Activated T-helper 1 cell treated with anti-CD3 and anti-CD28 coated beads, Interleukin-12 subunit alpha, Interleukin-12 subunit beta, Interleukin-2, Interleukin-4 antibody, amounts not matched to agents 30 ng/mL and 10 ng/mL and 1 ng/mL, durations not matched to agents 14 hours and 24 hours and 36 hours (primary cell): ENCODE data around the gene BCAP31. TPM values are rescaled to one million over a fixed set of nuclear protein-coding genes. Genes with fewer than 3 reads are reported as not detected.
"Not testable (repeated sequence)": the region's sequence is repeated elsewhere in the genome, so short reads cannot be mapped to it uniquely, and the experiment has no call there.

ENCODE experiments used
- DNase-seq: peaks from one replicate; pipeline ENCODE4 v3.0.0; 2021; ENCODE audit warnings: low spot score
- H3K27ac Mint-ChIP-seq: one replicate; pipeline ENCODE4 v1.8.0; 2021; ENCODE audit warnings: mild to moderate bottlenecking, mixed read lengths
- H3K27me3 Mint-ChIP-seq: one replicate; pipeline ENCODE4 v1.8.0; 2022; ENCODE audit warnings: mild to moderate bottlenecking, moderate library complexity, mixed read lengths; ENCODE audit not compliant: insufficient read depth
- H3K36me3 Mint-ChIP-seq: one replicate; pipeline ENCODE4 v1.8.0; 2021; ENCODE audit warnings: low read depth, mixed read lengths
- H3K4me1 Mint-ChIP-seq: one replicate; pipeline ENCODE4 v1.8.0; 2021; ENCODE audit warnings: low read depth, mixed read lengths
- H3K4me3 Mint-ChIP-seq: one replicate; pipeline ENCODE4 v1.8.0; 2021; ENCODE audit warnings: mild to moderate bottlenecking, moderate library complexity, mixed read lengths
- H3K9me3 Mint-ChIP-seq: one replicate; pipeline ENCODE4 v1.8.0; 2021; ENCODE audit warnings: mixed read lengths
- intact Hi-C: fragments of 100-400 bp; cut with micrococcal nuclease; formaldehyde crosslinking; loops from one replicate; pipeline ENCODE4 v1.15.1; 2024
- total RNA-seq: library from RNA; stranded (reverse); gene quantifications from 2 replicates; pipeline ENCODE4 v1.2.3, GENCODE V29; 2022

BCAP31 gene
- total RNA-seq, 1 donor from 2014 or later, result 156 TPM

DNA sequence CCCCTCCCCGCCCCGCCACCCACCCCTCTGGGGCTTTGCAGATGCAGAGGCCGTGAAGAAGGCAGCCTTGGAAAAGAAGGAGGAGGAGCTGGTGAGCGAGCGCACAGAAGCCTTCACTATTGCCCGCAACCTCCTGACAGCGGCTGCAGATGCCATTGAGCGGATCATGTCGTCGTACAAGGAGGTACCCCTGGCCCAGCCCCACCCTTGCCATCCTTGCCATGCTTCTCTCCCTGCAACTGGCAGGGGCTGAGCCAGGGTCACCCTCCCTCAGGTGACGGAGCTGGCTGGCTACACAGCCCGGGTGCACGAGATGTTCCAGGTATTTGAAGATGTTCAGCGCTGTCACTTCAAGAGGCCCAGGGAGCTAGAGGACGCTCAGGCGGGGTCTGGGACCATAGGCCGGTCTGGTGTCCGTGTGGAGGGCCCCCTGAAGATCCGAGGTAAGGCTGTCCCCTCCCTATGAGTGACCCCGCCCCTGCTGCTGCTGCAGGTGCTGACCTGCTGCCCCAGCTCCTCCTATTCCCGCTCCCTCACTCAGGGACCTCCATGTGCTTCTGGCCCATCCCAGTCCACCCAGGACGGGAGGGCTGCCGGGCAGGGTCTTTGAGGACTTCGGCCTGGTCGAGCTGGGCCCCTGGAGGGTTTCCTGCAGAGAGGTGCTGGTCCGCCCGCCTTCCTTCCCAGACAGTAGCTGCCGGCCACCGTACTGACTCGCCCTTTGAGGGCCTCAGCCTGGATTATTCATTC is 12.1 kb upstream of the BCAP31 start:
- H3K27ac Mint-ChIP-seq, result no peak overlapping the region
- H3K36me3 Mint-ChIP-seq, result peaks cover 31% of the 10 kb centered on the region
- H3K4me1 Mint-ChIP-seq, result peaks cover 32% of the 10 kb centered on the region

DNA sequence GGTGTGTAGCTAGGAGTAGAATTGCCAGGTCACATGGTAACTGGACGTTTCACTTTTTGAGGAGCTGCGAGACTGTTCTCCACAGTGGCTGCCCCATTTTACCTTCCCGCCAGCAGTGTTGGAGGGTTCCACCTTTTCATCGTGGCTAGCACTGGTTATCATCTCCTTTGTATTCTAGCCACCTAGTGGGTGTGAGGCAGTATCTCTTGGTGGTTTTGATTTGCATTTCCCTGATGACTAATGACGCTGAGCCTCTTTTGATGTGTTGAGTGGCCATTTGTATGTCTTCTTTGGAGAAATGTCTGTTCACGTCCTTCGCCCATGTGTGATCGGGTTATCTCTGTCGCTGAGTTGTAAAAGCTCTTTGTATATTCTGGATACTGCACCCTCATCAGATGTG is 11.1 kb upstream of the BCAP31 start:
- intact Hi-C loops, result no loop called here
- H3K27me3 Mint-ChIP-seq, result no peaks in the 10 kb centered on the region
- H3K4me3 Mint-ChIP-seq, result no peak overlapping the region
- no peak overlapping the region for H3K27ac Mint-ChIP-seq
- no peak for DNase-seq
- H3K9me3 Mint-ChIP-seq, result peaks cover 8% of the 10 kb centered on the region
- peaks cover 35% of the 10 kb centered on the region for H3K36me3 Mint-ChIP-seq
- peaks cover 33% of the 10 kb centered on the region for H3K4me1 Mint-ChIP-seq

More for the DNA sequence above, 12.1 kb upstream of the BCAP31 start:
- intact Hi-C loops, result no loop called here
- DNase-seq, result no peak
- H3K9me3 Mint-ChIP-seq, result peaks cover 8% of the 10 kb centered on the region
- no peaks in the 10 kb centered on the region for H3K27me3 Mint-ChIP-seq
- H3K4me3 Mint-ChIP-seq, result no peak overlapping the region

DNA sequence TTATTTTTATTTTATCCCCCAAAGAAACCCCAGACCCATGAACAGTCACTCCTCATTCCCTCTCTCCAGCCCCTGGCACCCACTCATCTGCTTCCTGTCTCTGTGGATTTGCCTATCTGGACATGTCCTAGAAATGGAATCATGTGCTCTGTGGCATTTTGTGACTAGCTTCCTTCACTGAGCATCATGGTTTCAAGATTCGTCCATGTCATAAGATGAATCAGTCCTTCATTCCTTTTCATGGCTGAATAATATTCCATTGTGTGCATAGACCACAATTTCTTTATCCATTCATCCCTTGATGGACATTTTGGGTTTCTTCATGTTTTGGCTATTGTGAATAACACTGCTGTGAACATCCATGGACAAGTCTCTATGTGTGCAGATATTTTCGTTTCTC is 10.7 kb upstream of the BCAP31 start:
- peaks cover 30% of the 10 kb centered on the region for H3K4me1 Mint-ChIP-seq
- no peak overlapping the region for H3K27ac Mint-ChIP-seq

DNA sequence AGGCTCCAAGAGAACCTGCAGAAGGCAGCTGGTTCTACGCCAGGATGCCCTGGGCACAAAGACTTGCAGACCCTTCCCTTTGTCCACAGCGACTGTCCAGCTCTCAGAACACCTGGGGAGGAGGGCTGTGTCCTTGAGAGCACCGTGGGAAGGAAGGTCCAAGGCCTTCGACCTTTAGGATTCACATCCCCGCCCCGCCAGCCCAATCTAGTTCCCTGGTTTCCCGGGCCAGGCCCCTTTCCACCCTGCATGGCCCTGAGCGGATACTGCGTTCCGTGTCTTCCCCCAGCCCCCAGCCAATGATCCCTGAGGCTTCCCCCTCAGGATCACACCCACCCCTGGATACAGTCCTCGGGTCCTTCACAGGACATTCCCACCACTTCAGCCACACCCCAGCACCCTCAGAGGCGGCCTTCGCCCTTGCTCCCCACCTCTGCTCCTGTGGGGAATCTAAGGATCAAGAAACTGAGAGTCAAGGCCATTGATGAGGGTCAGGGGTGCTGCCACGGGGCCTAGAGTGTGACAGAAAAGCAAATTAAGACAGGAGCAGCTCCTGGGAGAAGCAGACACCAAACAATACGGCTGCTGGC is 9.6 kb upstream of the BCAP31 start:
- no peak for DNase-seq
- intact Hi-C loops, result no loop called here
- no peaks in the 10 kb centered on the region for H3K27me3 Mint-ChIP-seq
- no peak overlapping the region for H3K27ac Mint-ChIP-seq
- H3K4me1 Mint-ChIP-seq, result peaks cover 30% of the 10 kb centered on the region
- peaks cover 32% of the 10 kb centered on the region for H3K36me3 Mint-ChIP-seq
- no peak overlapping the region for H3K4me3 Mint-ChIP-seq
- H3K9me3 Mint-ChIP-seq, result peaks cover 8% of the 10 kb centered on the region

More for the DNA sequence above, 10.7 kb upstream of the BCAP31 start:
- intact Hi-C loops, result no loop called here
- Mint-ChIP-seq H3K27me3 (no peaks in the 10 kb centered on the region), H3K9me3 (peaks cover 8% of the 10 kb centered on the region), H3K36me3 (peaks cover 32% of the 10 kb centered on the region), H3K4me3 (no peak overlapping the region)
- DNase-seq, result no peak

DNA sequence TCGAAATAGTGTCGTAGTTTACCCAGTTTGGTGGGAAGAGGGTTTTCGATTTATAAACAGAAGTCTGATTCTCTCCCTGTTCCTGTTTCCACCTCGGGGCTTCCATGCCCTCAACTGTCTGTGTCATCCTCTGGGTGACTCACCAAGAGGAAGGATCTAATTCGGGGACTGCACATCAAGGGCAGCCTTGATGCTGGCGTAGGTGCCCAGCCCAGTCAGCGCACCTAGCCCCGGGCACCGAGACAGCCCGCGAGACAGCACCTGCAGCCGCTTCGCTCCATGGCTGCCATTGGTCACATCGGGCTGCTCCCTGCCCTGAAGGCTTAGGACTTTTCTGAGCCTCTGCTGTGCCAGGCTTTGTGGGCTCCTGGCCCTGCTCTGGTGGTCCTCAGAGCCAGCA is 8.2 kb upstream of the BCAP31 start:
- Mint-ChIP-seq H3K27ac (no peak overlapping the region), H3K27me3 (no peaks in the 10 kb centered on the region), H3K36me3 (peaks cover 32% of the 10 kb centered on the region), H3K4me1 (peaks cover 30% of the 10 kb centered on the region), H3K9me3 (peaks cover 8% of the 10 kb centered on the region), H3K4me3 (no peak overlapping the region)
- intact Hi-C loops, result no loop called here
- no peak for DNase-seq

DNA sequence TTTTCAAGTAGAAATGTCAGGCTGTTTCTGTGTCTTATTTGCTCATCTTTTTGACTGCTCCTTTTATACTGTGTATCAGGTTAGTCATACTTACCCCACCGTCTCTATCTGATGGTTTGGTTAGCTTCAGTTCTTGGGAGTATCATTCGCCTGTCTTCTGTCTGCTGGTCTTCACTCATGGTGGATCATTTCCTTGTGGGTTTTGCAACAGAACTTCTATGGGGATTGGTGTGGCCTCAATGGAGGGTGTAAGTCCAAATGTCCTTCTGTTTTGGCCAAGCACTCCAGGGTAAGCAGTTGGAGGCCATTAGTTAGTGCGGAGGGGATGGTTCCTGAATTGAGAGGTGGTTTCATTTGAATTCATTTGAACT is 7.6 kb upstream of the BCAP31 start:
- Mint-ChIP-seq H3K9me3 (peaks cover 8% of the 10 kb centered on the region), H3K4me1 (peaks cover 34% of the 10 kb centered on the region), H3K27me3 (no peaks in the 10 kb centered on the region), H3K36me3 (peaks cover 32% of the 10 kb centered on the region), H3K27ac (peak overlapping the region; percentile 40), H3K4me3 (no peak overlapping the region)
- DNase-seq, result no peak
- intact Hi-C loops, result no loop called here

DNA sequence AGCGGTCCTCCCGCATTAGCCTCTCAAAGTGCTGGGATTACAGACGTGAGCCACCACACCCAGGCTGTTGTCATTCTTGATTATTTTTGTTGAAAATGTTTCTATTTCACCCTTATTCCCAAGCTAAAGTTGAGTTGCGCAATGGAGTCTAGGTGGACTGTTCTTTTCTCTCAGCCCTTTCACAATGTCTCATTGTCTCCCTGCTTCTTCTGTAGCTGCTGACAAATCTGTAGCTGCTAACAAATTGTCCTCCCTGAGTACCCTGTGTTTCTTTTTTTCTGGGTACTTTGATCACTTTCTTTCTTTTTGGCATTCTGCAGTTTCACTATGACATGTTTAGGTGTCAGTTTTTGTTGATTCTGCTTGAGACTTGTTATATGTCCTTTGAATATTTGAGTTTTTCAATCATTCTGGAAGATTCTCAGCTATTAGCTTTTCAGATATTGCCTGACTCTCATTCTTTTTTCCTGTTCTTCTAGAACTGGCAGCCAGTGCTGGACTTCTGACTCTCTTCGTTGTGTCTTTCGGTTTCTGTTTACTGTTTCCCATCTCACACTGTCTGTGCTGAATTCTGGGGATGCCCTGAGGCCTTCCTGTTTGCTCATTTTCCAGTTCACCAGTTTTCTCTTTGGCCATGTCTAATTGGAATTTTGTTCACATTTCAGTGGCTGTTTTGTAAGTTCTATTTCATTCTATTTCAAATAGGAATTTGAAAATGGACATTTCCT is 7.1 kb upstream of the BCAP31 start:
- H3K4me3 Mint-ChIP-seq, result no peak overlapping the region
- peaks cover 31% of the 10 kb centered on the region for H3K36me3 Mint-ChIP-seq
- peak overlapping the region; percentile 61 for H3K27ac Mint-ChIP-seq
- intact Hi-C loops, result no loop called here
- no peaks in the 10 kb centered on the region for H3K27me3 Mint-ChIP-seq
- H3K9me3 Mint-ChIP-seq, result peaks cover 8% of the 10 kb centered on the region
- DNase-seq, result no peak
- peaks cover 35% of the 10 kb centered on the region for H3K4me1 Mint-ChIP-seq

DNA sequence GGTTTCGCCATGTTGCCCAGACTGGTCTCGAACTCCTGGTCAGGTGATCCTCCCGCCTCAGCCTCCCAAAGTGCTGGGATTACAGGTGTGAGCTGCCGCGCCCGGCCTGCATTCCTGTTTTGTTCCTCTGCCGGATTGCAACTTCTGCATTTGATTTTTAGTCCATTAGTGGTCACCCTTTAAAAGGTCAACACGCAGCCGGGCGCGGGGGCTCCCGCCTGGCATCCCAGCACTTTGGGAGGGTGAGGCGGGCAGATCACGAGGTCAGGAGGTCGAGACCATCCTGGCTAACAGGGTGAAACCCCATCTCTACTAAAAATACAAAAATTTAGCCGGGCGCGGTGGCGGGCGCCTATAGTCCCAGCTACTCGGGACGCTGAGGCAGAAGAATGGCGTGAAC is 5.9 kb upstream of the BCAP31 start:
- Mint-ChIP-seq H3K36me3 (peaks cover 24% of the 10 kb centered on the region), H3K4me1 (peaks cover 28% of the 10 kb centered on the region)
- H3K27ac Mint-ChIP-seq, intact Hi-C loops, H3K9me3 Mint-ChIP-seq, H3K4me3 Mint-ChIP-seq, DNase-seq, H3K27me3 Mint-ChIP-seq: not testable (repeated sequence)

DNA sequence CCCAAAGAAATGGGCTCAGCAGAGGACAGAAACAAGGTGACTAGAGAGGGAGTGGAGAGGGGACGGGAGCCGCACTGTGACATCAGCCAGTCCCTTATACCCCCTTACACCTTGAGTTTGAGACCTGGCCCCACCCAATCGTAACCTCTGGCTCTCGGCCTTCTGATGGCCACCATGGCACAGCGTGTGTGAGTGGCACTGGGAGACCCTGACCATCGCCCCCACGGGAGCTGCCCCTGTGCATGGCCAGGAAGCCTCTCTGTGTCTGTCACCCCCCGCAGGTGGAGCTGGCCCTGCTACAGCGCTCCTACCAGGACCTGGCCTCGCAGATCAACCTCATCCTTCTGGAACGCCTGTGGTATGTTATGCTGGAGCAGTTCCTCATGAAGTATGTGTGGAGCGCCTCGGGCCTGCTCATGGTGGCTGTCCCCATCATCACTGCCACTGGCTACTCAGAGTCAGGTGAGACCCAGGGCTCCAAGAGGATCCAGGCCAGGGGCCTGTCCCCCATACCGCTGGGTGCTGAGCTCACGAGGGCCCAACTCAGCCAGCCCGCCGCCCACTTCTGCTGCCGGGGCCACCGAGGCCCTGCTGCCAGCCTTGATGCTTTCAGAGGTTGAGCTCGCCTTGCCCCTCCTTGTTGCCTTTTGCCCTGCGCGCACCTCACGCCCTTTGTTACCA is 4.9 kb upstream of the BCAP31 start:
- peaks cover 24% of the 10 kb centered on the region for H3K4me1 Mint-ChIP-seq
- H3K27ac Mint-ChIP-seq, result no peak overlapping the region
- peaks cover 17% of the 10 kb centered on the region for H3K36me3 Mint-ChIP-seq
- H3K4me3 Mint-ChIP-seq, result no peak overlapping the region
- DNase-seq, result no peak
- H3K27me3 Mint-ChIP-seq, result no peaks in the 10 kb centered on the region
- peaks cover 8% of the 10 kb centered on the region for H3K9me3 Mint-ChIP-seq
- intact Hi-C loops, result loop anchor here (10.0 kb wide), 1 partner anchor 666 kb away; the partner anchor contains the start of gene RPL10

DNA sequence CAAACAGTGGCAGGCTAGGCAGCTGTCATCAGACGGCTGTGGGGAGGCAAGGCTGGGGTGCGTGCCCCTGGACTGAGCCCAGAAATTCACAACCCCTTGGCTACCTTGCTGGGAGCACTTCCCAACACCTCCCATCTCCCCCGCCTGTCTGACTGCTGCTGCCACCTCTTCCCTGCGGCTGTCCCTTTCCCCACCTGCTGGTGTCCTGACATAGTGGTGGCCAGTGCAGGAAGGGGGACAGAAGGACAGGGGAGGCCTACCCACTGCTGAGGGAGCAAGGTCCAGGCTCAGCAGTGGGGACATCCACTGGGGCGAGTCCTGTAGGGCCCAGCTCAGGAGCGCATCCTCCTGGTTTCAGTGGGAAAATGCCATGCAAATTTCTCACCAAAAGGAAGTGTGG is 3.9 kb upstream of the BCAP31 start:
- no peak overlapping the region for H3K4me3 Mint-ChIP-seq
- peaks cover 8% of the 10 kb centered on the region for H3K9me3 Mint-ChIP-seq
- no peaks in the 10 kb centered on the region for H3K27me3 Mint-ChIP-seq
- intact Hi-C loops, result loop anchor here (10.0 kb wide), 1 partner anchor 667 kb away; the partner anchor contains the start of gene RPL10
- no peak for DNase-seq
- no peak overlapping the region for H3K27ac Mint-ChIP-seq
- H3K4me1 Mint-ChIP-seq, result peaks cover 24% of the 10 kb centered on the region
- H3K36me3 Mint-ChIP-seq, result peaks cover 17% of the 10 kb centered on the region

DNA sequence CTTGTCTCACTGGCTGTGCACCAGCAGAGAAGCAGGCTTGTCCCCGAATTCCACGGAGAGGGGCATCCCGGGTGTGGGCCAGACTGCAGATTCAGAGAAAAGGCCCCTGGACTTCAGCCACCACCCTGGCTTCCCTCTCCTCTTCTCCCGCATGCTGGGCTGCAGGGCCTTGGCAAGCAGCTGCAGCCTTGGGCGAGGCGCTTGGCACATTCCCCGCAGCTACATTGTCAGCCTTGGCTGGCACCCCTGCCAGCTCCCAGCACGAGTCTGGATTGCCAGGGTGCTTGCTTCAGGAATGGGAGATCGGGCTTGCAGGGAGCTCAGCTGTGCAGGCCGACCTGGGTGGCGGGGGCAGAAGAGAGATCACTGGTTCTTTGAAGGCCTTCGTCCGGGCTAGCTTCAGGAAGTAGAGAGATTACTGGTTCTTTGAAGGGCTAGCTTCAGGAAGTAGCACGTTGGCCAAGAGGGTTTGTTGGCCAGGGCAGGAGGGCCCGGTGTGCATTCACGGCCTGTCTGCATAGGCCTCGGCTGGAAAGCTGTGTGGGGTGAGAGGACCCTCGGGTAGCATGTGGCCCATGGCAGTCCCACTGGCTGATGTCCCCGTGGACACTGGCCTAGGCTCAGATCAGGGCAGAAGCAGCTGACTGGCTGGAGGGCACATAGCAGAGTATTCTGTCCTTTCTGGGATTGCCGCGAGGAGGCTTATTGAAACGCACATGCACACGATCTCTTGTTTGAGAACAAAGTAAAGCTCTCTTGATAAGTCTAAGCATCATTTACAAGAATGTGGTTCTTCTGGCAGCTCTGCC is 3.1 kb upstream of the BCAP31 start:
- Mint-ChIP-seq H3K27ac (peak overlapping the region; percentile 63), H3K4me3 (peak overlapping the region; percentile 72), H3K4me1 (peaks cover 31% of the 10 kb centered on the region), H3K9me3 (peaks cover 8% of the 10 kb centered on the region), H3K27me3 (no peaks in the 10 kb centered on the region), H3K36me3 (peaks cover 23% of the 10 kb centered on the region)
- intact Hi-C loops, result loop anchor here (10.0 kb wide), 1 partner anchor 667 kb away; the partner anchor contains the start of gene RPL10
- no peak for DNase-seq
